IPS-18a (cell line): ENCODE results near the gene HECA.
"Not testable (repeated sequence)": the region's sequence is repeated elsewhere in the genome, so short reads cannot be mapped to it uniquely, and the experiment has no call there.

Experiments
- H3K27ac ChIP-seq: one replicate; pipeline ENCODE4 v1.5.1; 2013; ENCODE audit warnings: low read length
- H3K27me3 ChIP-seq: one replicate; pipeline ENCODE4 v1.6.1; 2013; ENCODE audit warnings: mild to moderate bottlenecking, low read length; ENCODE audit not compliant: control insufficient read depth, insufficient read depth
- H3K36me3 ChIP-seq: one replicate; pipeline ENCODE4 v1.6.1; 2013; ENCODE audit warnings: low read depth, low read length; ENCODE audit not compliant: control insufficient read depth
- H3K4me1 ChIP-seq: one replicate; pipeline ENCODE4 v1.6.1; 2013; ENCODE audit warnings: low read depth, low read length; ENCODE audit not compliant: control insufficient read depth
- H3K4me3 ChIP-seq: one replicate; pipeline ENCODE4 v1.5.1; 2013; ENCODE audit warnings: low read length
- H3K9ac ChIP-seq: one replicate; pipeline ENCODE4 v1.6.1; 2013; ENCODE audit warnings: mild to moderate bottlenecking, low read length, moderate library complexity
- H3K9me3 ChIP-seq: one replicate; pipeline ENCODE4 v1.6.1; 2013; ENCODE audit warnings: low read depth, low read length; ENCODE audit not compliant: control insufficient read depth

The HECA gene

GRCh38 chr6:139140854-139141253 lies 6.0 kb downstream of the HECA start:
- H3K9ac ChIP-seq, H3K36me3 ChIP-seq, H3K4me1 ChIP-seq, H3K9me3 ChIP-seq, H3K4me3 ChIP-seq, H3K27ac ChIP-seq: not testable (repeated sequence)
- H3K27me3 ChIP-seq = peaks cover 13% of the 10 kb centered on the region

GRCh38 chr6:139142262-139142661 lies 7.4 kb downstream of the HECA start:
- Histone ChIP-seq H3K27ac (no peak overlapping the region), H3K9ac (no peak overlapping the region), H3K4me3 (no peak overlapping the region), H3K4me1 (no peaks in the 10 kb centered on the region), H3K27me3 (no peaks in the 10 kb centered on the region), H3K36me3 (no peaks in the 10 kb centered on the region), H3K9me3 (no peaks in the 10 kb centered on the region)

- H3K27me3 ChIP-seq = no peaks in the 10 kb centered on the region
- H3K4me3 ChIP-seq = no peak overlapping the region
Observed at GRCh38 chr6:139143111-139143510, 8.2 kb downstream of the HECA start.

GRCh38 chr6:139144490-139145085 lies 9.7 kb downstream of the HECA start:
- Histone ChIP-seq H3K27me3 (no peaks in the 10 kb centered on the region), H3K9ac (no peak overlapping the region), H3K4me1 (peaks cover 4% of the 10 kb centered on the region), H3K27ac (no peak overlapping the region), H3K9me3 (no peaks in the 10 kb centered on the region), H3K4me3 (no peak overlapping the region), H3K36me3 (no peaks in the 10 kb centered on the region)

More at GRCh38 chr6:139143111-139143510, 8.2 kb downstream of the HECA start:
- H3K36me3 ChIP-seq = no peaks in the 10 kb centered on the region
- H3K9me3 ChIP-seq = no peaks in the 10 kb centered on the region
- H3K27ac ChIP-seq = no peak overlapping the region
- H3K4me1 ChIP-seq = no peaks in the 10 kb centered on the region
- H3K9ac ChIP-seq = no peak overlapping the region

GRCh38 chr6:139145661-139146060 lies 10.8 kb downstream of the HECA start:
- Histone ChIP-seq H3K4me1 (peaks cover 8% of the 10 kb centered on the region), H3K9ac (no peak overlapping the region), H3K27ac (no peak overlapping the region), H3K4me3 (no peak overlapping the region), H3K9me3 (no peaks in the 10 kb centered on the region), H3K36me3 (no peaks in the 10 kb centered on the region), H3K27me3 (no peaks in the 10 kb centered on the region)

GRCh38 chr6:139146317-139146726 lies 11.4 kb downstream of the HECA start:
- no peaks in the 10 kb centered on the region for H3K36me3 ChIP-seq
- no peaks in the 10 kb centered on the region for H3K9me3 ChIP-seq
- H3K27me3 ChIP-seq = no peaks in the 10 kb centered on the region
- H3K4me3 ChIP-seq = no peak overlapping the region
- no peak overlapping the region for H3K9ac ChIP-seq
- H3K4me1 ChIP-seq = peaks cover 8% of the 10 kb centered on the region
- H3K27ac ChIP-seq = no peak overlapping the region

- no peak overlapping the region for H3K27ac ChIP-seq
- no peak overlapping the region for H3K9ac ChIP-seq
- peaks cover 8% of the 10 kb centered on the region for H3K4me1 ChIP-seq
- no peak overlapping the region for H3K4me3 ChIP-seq
- no peaks in the 10 kb centered on the region for H3K9me3 ChIP-seq
- H3K36me3 ChIP-seq = no peaks in the 10 kb centered on the region
- H3K27me3 ChIP-seq = no peaks in the 10 kb centered on the region
Observed at GRCh38 chr6:139147628-139148027, 12.7 kb downstream of the HECA start.

- H3K27ac ChIP-seq = no peak overlapping the region
- H3K36me3 ChIP-seq = no peaks in the 10 kb centered on the region
- no peaks in the 10 kb centered on the region for H3K27me3 ChIP-seq
- H3K9ac ChIP-seq = no peak overlapping the region
- no peak overlapping the region for H3K4me3 ChIP-seq
- H3K4me1 ChIP-seq = peaks cover 8% of the 10 kb centered on the region
- H3K9me3 ChIP-seq = no peaks in the 10 kb centered on the region
Observed at GRCh38 chr6:139148557-139149235, 13.8 kb downstream of the HECA start.

- Histone ChIP-seq H3K4me1 (peaks cover 8% of the 10 kb centered on the region), H3K27ac (no peak overlapping the region), H3K4me3 (no peak overlapping the region), H3K36me3 (no peaks in the 10 kb centered on the region), H3K9me3 (no peaks in the 10 kb centered on the region), H3K9ac (no peak overlapping the region), H3K27me3 (no peaks in the 10 kb centered on the region)
Observed at GRCh38 chr6:139149383-139149782, 14.5 kb downstream of the HECA start.

- H3K36me3 ChIP-seq = no peaks in the 10 kb centered on the region
- H3K9me3 ChIP-seq = no peaks in the 10 kb centered on the region
- H3K27ac ChIP-seq = no peak overlapping the region
- no peak overlapping the region for H3K4me3 ChIP-seq
- peaks cover 8% of the 10 kb centered on the region for H3K4me1 ChIP-seq
- no peak overlapping the region for H3K9ac ChIP-seq
- H3K27me3 ChIP-seq = no peaks in the 10 kb centered on the region
Observed at GRCh38 chr6:139150920-139151319, 16.0 kb downstream of the HECA start.

GRCh38 chr6:139151425-139152087 lies 16.7 kb downstream of the HECA start:
- no peak overlapping the region for H3K27ac ChIP-seq
- peaks cover 8% of the 10 kb centered on the region for H3K4me1 ChIP-seq
- no peak overlapping the region for H3K9ac ChIP-seq

More at GRCh38 chr6:139151425-139152087, 16.7 kb downstream of the HECA start:
- Histone ChIP-seq H3K27me3 (no peaks in the 10 kb centered on the region), H3K36me3 (no peaks in the 10 kb centered on the region), H3K4me3 (no peak overlapping the region), H3K9me3 (no peaks in the 10 kb centered on the region)
